Natural killer cell (primary cell): Measurements from ENCODE around the gene IL1A. TPM values are rescaled to one million over a fixed set of nuclear protein-coding genes. Genes with fewer than 3 reads are reported as not detected.
"Not testable (repeated sequence)": the region's sequence is repeated elsewhere in the genome, so short reads cannot be mapped to it uniquely, and the experiment has no call there.

Source experiments
- ATAC-seq, 3 donors: fragments of 150-1000 bp in 2 of 3; fragments of 200-7000 bp in 1 of 3; cut with Tn5 transposase; 1 replicate in 1 of 3; 2 replicates in 2 of 3; pipeline ENCODE4 v1.10.0; 2021; ENCODE audit warnings: mild to moderate bottlenecking in 2 of 3, moderate library complexity in 2 of 3
- DNase-seq, 2 donors: peaks; one replicate each; pipeline versions ENCODE4 v3.0.0 to v3.0.0-alpha.2; 2013 to 2021; ENCODE audit warnings: mixed read lengths in 1 of 2
- H3K27ac ChIP-seq: one replicate; pipeline ENCODE4 v1.5.1; 2013; ENCODE audit warnings: mild to moderate bottlenecking, low read length
- H3K27me3 ChIP-seq: one replicate; pipeline ENCODE4 v1.6.1; 2013; ENCODE audit warnings: low read length; ENCODE audit not compliant: control insufficient read depth, insufficient read depth
- H3K36me3 ChIP-seq: one replicate; pipeline ENCODE4 v1.6.1; 2013; ENCODE audit warnings: low read length; ENCODE audit not compliant: control insufficient read depth, insufficient read depth
- H3K4me1 ChIP-seq: one replicate; pipeline ENCODE4 v1.6.1; 2013; ENCODE audit warnings: low read length; ENCODE audit not compliant: control insufficient read depth, insufficient read depth
- H3K4me3 ChIP-seq: one replicate; pipeline ENCODE4 v1.5.1; 2013; ENCODE audit warnings: low read length
- H3K9me3 ChIP-seq: one replicate; pipeline ENCODE4 v1.6.1; 2013; ENCODE audit warnings: low read length; ENCODE audit not compliant: control insufficient read depth, insufficient read depth
- H3K27ac Mint-ChIP-seq, 2 donors: one replicate each; pipeline ENCODE4 v1.8.0; 2022; ENCODE audit warnings: mild to moderate bottlenecking in 2 of 2, mixed read lengths in 2 of 2, moderate library complexity in 1 of 2
- H3K27me3 Mint-ChIP-seq, 2 donors: one replicate each; pipeline ENCODE4 v1.8.0; 2022; ENCODE audit warnings: low read depth in 2 of 2, mixed read lengths in 2 of 2
- H3K36me3 Mint-ChIP-seq: one replicate; pipeline ENCODE4 v1.8.0; 2022; ENCODE audit warnings: mixed read lengths
- H3K4me1 Mint-ChIP-seq, 2 donors: one replicate each; pipeline ENCODE4 v1.8.0; 2022; ENCODE audit warnings: mixed read lengths in 2 of 2
- H3K4me3 Mint-ChIP-seq: one replicate; pipeline ENCODE4 v1.8.0; 2022; ENCODE audit warnings: mild to moderate bottlenecking, moderate library complexity, mixed read lengths
- H3K9me3 Mint-ChIP-seq, 2 donors: one replicate each; pipeline ENCODE4 v1.8.0; 2022; ENCODE audit warnings: mixed read lengths in 2 of 2
- CTCF ChIP-seq: fragments of 200-600 bp; IDR thresholded peaks from one replicate; pipeline ENCODE4 v1.8.0; 2022; ENCODE audit warnings: antibody characterized with exemption
- WGBS: methylation state at CpG from one replicate; pipeline ENCODE4 v1.1.7; 2013; ENCODE audit warnings: missing lambda C conversion rate; ENCODE audit not compliant: insufficient coverage; 5-methylcytosine and 5-hydroxymethylcytosine counted together
- intact Hi-C: fragments of 100-400 bp; cut with micrococcal nuclease; formaldehyde crosslinking; loops from one replicate; pipeline ENCODE4 v1.14.2; 2022
- total RNA-seq, 4 donors: library from RNA; stranded (reverse); fragments of 120-200 nt in 1 of 4; gene quantifications; one replicate each; pipeline versions ENCODE4 v1.2.3 to v1.2.4, GENCODE V29; 2013 to 2022

IL1A gene, protein sequence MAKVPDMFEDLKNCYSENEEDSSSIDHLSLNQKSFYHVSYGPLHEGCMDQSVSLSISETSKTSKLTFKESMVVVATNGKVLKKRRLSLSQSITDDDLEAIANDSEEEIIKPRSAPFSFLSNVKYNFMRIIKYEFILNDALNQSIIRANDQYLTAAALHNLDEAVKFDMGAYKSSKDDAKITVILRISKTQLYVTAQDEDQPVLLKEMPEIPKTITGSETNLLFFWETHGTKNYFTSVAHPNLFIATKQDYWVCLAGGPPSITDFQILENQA
- total RNA-seq, result 1 to 10 TPM in 1 of 3 donors, under 1 TPM in 1, not detected in 1; 0.45 to 1.6 TPM
- not detected for total RNA-seq (2013)

- H3K27ac ChIP-seq, result no peak within 1 kb of the TSS
- H3K27me3 ChIP-seq, result no peaks in the 10 kb centered on the region
- intact Hi-C loops, result no loop called here
Observed at GRCh38 chr2:112784199-112785189, at the start of gene IL1A. Gene IL1A (minus strand): TSS chr2:112784493. CDS start chr2:112783770, 723 bp downstream.

GRCh38 chr2:112833976-112834375 lies 49.7 kb upstream of the IL1A start:
- Mint-ChIP-seq H3K36me3 (no peaks in the 10 kb centered on the region), H3K4me3 (no peak overlapping the region), H3K27me3 (peaks cover 8 to 14% of the 10 kb centered on the region in 2 donors), H3K9me3 (no peaks in the 10 kb centered on the region), H3K4me1 (peaks cover 2 to 12% of the 10 kb centered on the region in 2 donors), H3K27ac (no peak overlapping the region)
- Histone ChIP-seq H3K9me3 (no peaks in the 10 kb centered on the region), H3K36me3 (no peaks in the 10 kb centered on the region), H3K4me3 (no peak overlapping the region), H3K4me1 (peaks cover 9% of the 10 kb centered on the region), H3K27me3 (no peaks in the 10 kb centered on the region), H3K27ac (no peak overlapping the region)
- no peak for TF ChIP-seq CTCF
- ATAC-seq (no peak), DNase-seq (no peak)
- intact Hi-C loops, result no loop called here

More at GRCh38 chr2:112784199-112785189, at the start of gene IL1A:
- peak in 2 of 3 donors; percentile 66 to 83 for ATAC-seq
- H3K4me1 Mint-ChIP-seq, result peaks cover 16 to 18% of the 10 kb centered on the region in 2 donors
- H3K4me3 Mint-ChIP-seq, result no peak within 1 kb of the TSS
- peak within 1 kb of the TSS in 1 of 2 donors; percentile 35 for H3K27ac Mint-ChIP-seq
- 69% methylated on average over 13 of the region's 13 CpGs for WGBS
- peaks cover 7 to 29% of the 10 kb centered on the region in 2 donors for H3K27me3 Mint-ChIP-seq
- TF ChIP-seq CTCF, result no peak
- no peaks in the 10 kb centered on the region for H3K4me1 ChIP-seq
- no peaks in the 10 kb centered on the region for H3K36me3 ChIP-seq
- H3K9me3 Mint-ChIP-seq, result no peaks in the 10 kb centered on the region
- no peak within 1 kb of the TSS for H3K4me3 ChIP-seq
- H3K36me3 Mint-ChIP-seq, result no peaks in the 10 kb centered on the region
- no peaks in the 10 kb centered on the region for H3K9me3 ChIP-seq
- peak in 1 of 2 donors; percentile 32 for DNase-seq

- H3K4me1 ChIP-seq, H3K27ac ChIP-seq, H3K27me3 ChIP-seq, H3K36me3 ChIP-seq, ATAC-seq, H3K4me3 ChIP-seq, H3K36me3 Mint-ChIP-seq, intact Hi-C loops, H3K27ac Mint-ChIP-seq, DNase-seq, H3K9me3 ChIP-seq, H3K9me3 Mint-ChIP-seq, H3K27me3 Mint-ChIP-seq, H3K4me3 Mint-ChIP-seq: not testable (repeated sequence)
- H3K4me1 Mint-ChIP-seq, result peaks cover 0 to 12% of the 10 kb centered on the region in 2 donors
- WGBS, result 94% methylated on average over 4 of the region's 5 CpGs
Observed at GRCh38 chr2:112833639-112833931, 49.3 kb upstream of the IL1A start.
